Upper lobe of left lung (tissue), 6 donors: ENCODE results near the gene MAMDC4. TPM values are rescaled to one million over a fixed set of nuclear protein-coding genes. Genes with fewer than 3 reads are reported as not detected.
"Not testable (repeated sequence)": the region's sequence is repeated elsewhere in the genome, so short reads cannot be mapped to it uniquely, and the experiment has no call there.

ENCODE experiments used
- ATAC-seq, 2 donors: fragments of 200-7000 bp; cut with Tn5 transposase; one replicate each; pipeline ENCODE4 v1.9.1; 2022; ENCODE audit warnings: mild to moderate bottlenecking in 2 of 2, moderate library complexity in 2 of 2; ENCODE audit not compliant: low FRiP score in 2 of 2
- DNase-seq, 2 donors: peaks; one replicate each; pipeline ENCODE4 v3.0.0-alpha.2; 2019 to 2020
- H3K27ac ChIP-seq, 4 donors: fragments of 200-600 bp; sonication (generic); one replicate each; pipeline ENCODE4 v1.5.1; 2016 to 2019
- H3K27me3 ChIP-seq, 4 donors: fragments of 200-600 bp; sonication (generic); one replicate each; pipeline ENCODE4 v1.5.1; 2017 to 2019
- H3K36me3 ChIP-seq, 4 donors: fragments of 200-600 bp; sonication (generic); one replicate each; pipeline ENCODE4 v1.5.1; 2016 to 2019
- H3K4me1 ChIP-seq, 4 donors: fragments of 200-600 bp; sonication (generic); one replicate each; pipeline ENCODE4 v1.5.1; 2018 to 2019
- H3K4me3 ChIP-seq, 4 donors: fragments of 200-600 bp; sonication (generic); one replicate each; pipeline ENCODE4 v1.5.1; 2017 to 2019; ENCODE audit warnings: mild to moderate bottlenecking in 2 of 4, moderate library complexity in 1 of 4
- H3K9me3 ChIP-seq, 4 donors: fragments of 200-600 bp; sonication (generic); one replicate each; pipeline ENCODE4 v1.5.1; 2018 to 2019
- EP300 ChIP-seq, 4 donors: sonication (generic); formaldehyde crosslinking; IDR thresholded peaks; one replicate each; pipeline ENCODE4 v1.5.1; 2017; ENCODE audit warnings: antibody characterized with exemption in 4 of 4, control low read depth in 2 of 4
- POLR2A ChIP-seq, 4 donors: fragments of 450-650 bp; IDR thresholded peaks; one replicate each; pipeline ENCODE4 v1.5.1; 2016 to 2017; ENCODE audit warnings: antibody characterized with exemption in 4 of 4, mild to moderate bottlenecking in 2 of 4
- POLR2AphosphoS5 ChIP-seq, 2 donors: sonication (generic); formaldehyde crosslinking; IDR thresholded peaks; one replicate each; pipeline ENCODE4 v1.5.1; 2017; ENCODE audit warnings: antibody characterized with exemption in 2 of 2
- WGBS, 2 donors: methylation state at CpG; one replicate each; pipeline ENCODE4 v1.1.5; 2017 to 2018; 5-methylcytosine and 5-hydroxymethylcytosine counted together
- total RNA-seq, 6 donors: library from RNA; depleted of rRNA in 4 of 6; stranded (reverse); fragments of >200 nt in 4 of 6; gene quantifications; one replicate each; pipeline versions ENCODE4 v1.1.0 to v1.2.1, GENCODE V29; 2016 to 2021
- TF ChIP-seq, protein P1 (sequence below), 6 experiments: fragments of 450-650 bp in 4 of 6; fragments of 200-600 bp in 2 of 6; sonication (generic) in 2 of 6; IDR thresholded peaks; one replicate each; pipeline ENCODE4 v1.5.1; 2016 to 2019; ENCODE audit warnings: antibody characterized with exemption in 6 of 6
- donor health status: DM: no; HTN: no; CAD: no; lungs with moderate emphysema.
- donor health status: DM: no; HTN: yes; CAD: no; lungs with severe emphysema.

Gene MAMDC4
- total RNA-seq, 6 donors from 2014 or later, result 2.1 to 18.9 (median 11.0) TPM

DNA sequence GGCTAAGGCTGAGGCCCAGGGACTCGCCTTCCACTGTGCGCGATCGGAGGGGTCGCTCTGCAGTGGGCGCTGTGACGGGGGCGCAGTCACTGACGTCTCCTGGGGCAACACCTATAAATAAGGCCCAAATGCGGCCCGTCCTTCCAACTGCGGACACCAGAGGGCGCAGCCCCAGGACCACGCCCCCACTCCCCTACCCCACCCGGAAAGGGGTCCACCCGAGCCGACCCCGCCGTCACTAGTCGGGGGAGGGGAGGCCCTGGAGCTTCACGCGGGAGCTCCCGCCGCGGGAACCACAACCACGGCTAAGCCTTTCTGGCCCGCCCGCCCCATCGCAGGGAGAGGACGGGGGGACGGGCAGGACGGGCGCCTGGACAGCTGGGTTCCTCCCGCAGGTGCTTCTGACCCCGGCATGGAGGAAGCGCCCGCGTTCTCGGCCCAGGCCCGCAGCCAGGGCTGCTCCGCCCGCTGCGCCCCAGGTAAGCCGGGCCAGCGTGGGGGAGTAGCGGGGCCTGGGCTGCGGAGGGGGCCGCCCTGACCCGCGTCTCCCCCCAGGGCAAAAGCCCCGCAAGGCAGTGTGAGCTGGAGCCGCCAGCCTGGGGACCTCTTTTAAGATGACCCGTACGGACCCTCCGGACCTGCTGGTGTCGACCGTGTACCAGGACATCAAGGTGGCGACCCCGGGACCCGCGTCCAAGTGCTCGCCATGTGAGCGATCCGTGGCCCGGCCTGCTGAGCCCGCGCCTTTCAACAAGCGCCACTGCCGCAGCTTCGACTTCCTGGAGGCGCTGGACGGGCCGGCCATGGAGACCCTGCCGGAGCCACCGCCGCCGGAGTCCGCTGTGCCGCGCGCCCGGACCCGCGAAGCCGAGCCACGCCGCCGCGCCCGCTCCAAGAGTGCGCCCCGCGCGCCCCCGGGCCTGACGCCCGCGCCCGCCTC, 8.1 kb upstream of the MAMDC4 start:
- H3K4me3 ChIP-seq, result peak overlapping the region in 1 of 4 donors; percentile 14
- DNase-seq, result peak; percentile 48 to 89
- H3K36me3 ChIP-seq, result peaks cover 0 to 24% (median 17%) of the 10 kb centered on the region in 4 donors
- not testable (repeated sequence) for ATAC-seq, H3K9me3 ChIP-seq
- 0 to 10% methylated on average over 9 to 64 of the region's 99 CpGs for WGBS, 2 donors
- H3K4me1 ChIP-seq, result peaks cover 52 to 74% (median 61%) of the 10 kb centered on the region in 4 donors
- H3K27me3 ChIP-seq, result peaks cover 0 to 39% (median 38%) of the 10 kb centered on the region in 4 donors
- H3K27ac ChIP-seq, result peak overlapping the region in 1 of 4 donors; percentile 20
- TF ChIP-seq, protein P1, sequence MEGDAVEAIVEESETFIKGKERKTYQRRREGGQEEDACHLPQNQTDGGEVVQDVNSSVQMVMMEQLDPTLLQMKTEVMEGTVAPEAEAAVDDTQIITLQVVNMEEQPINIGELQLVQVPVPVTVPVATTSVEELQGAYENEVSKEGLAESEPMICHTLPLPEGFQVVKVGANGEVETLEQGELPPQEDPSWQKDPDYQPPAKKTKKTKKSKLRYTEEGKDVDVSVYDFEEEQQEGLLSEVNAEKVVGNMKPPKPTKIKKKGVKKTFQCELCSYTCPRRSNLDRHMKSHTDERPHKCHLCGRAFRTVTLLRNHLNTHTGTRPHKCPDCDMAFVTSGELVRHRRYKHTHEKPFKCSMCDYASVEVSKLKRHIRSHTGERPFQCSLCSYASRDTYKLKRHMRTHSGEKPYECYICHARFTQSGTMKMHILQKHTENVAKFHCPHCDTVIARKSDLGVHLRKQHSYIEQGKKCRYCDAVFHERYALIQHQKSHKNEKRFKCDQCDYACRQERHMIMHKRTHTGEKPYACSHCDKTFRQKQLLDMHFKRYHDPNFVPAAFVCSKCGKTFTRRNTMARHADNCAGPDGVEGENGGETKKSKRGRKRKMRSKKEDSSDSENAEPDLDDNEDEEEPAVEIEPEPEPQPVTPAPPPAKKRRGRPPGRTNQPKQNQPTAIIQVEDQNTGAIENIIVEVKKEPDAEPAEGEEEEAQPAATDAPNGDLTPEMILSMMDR (IDR thresholded peaks at IDR 0.05), result peak; percentile 68 to 81 (median 74)

DNA sequence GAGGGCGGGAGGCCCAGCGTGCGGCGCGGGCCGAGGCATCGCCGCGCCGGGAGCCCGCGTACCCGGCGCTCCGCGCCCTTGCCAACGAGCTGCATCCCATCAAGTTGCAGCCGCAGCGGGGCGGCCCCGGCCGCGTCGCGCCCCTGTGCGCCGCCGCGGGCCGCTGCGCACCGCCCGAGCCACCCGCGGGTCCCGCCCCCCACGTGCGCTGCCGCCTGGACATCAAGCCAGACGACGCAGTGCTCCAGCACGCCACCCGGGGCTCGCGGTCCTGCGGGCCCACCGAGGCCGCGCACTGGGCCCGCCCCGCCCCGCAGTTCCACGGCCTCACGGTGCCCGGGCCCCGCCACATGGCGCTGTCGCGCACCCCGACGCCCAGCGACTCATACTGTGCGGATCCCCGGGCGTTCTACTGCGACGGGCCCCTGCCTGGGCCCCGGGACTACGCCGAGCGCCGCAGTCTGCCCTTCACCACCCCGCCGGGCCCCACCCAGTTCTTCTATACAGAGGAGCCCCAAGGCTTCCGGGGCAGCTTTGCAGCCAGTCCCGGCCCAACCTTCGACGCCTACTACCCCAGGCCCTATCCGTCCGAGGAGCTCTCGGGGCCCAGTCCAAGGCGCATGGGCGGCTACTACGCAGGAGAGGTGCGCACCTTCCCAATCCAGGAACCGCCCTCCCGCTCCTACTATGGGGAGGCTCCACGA, 7.2 kb upstream of the MAMDC4 start:
- DNase-seq (peak in 1 of 2 donors; percentile 84), ATAC-seq (no peak)
- H3K9me3 ChIP-seq, result no peaks in the 10 kb centered on the region
- no peak overlapping the region for H3K27ac ChIP-seq
- H3K27me3 ChIP-seq, result peaks cover 0 to 39% (median 38%) of the 10 kb centered on the region in 4 donors
- peaks cover 0 to 15% (median 8%) of the 10 kb centered on the region in 4 donors for H3K36me3 ChIP-seq
- H3K4me1 ChIP-seq, result peaks cover 55 to 78% (median 64%) of the 10 kb centered on the region in 4 donors
- WGBS, 2 donors, result 22% methylated on average over 49 of the region's 88 CpGs; no CpG with 5 or more reads in 1 of the 2 donors
- H3K4me3 ChIP-seq, result no peak overlapping the region
- TF ChIP-seq POLR2A (IDR thresholded peaks at IDR 0.05) (no peak), POLR2AphosphoS5 (IDR thresholded peaks at IDR 0.05) (no peak), EP300 (IDR thresholded peaks at IDR 0.05) (no peak)
- TF ChIP-seq, protein P1 (IDR thresholded peaks at IDR 0.05), result no peak

DNA sequence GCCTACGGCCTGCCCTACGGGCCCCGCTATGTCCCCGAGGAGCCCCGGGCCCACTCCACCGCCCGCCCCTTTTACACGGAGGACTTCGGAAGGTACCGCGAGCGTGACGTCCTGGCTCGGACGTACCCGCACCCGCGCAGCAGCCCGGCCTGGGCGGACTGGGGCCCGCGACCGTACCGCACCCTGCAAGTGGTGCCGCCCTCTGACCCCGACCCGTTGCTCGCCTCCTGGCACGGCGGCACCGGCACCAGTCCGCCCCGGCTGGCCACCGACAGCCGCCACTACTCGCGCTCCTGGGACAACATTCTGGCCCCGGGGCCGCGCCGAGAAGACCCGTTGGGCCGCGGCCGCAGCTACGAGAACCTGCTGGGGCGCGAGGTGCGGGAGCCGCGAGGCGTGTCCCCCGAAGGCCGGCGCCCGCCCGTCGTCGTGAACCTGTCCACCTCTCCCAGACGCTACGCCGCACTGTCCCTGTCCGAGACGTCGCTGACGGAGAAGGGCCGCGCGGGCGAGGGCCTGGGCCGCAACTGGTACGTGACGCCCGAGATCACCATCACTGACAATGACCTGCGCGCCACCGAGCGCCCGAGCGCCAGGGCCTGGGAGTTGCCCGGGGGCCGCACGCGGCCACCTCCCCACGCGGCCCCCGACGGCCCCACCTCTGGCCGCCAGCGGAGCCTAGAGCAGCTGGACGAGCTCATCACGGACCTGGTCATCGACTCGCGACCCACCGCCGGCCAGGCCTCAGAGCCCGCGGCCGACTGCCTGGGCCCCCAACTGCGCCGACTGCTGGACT, 6.5 kb upstream of the MAMDC4 start:
- H3K4me1 ChIP-seq, result peaks cover 63 to 86% (median 71%) of the 10 kb centered on the region in 4 donors
- WGBS, 2 donors, result 48% methylated on average over 20 of the region's 102 CpGs; no CpG with 5 or more reads in 1 of the 2 donors
- ATAC-seq, result no peak

More for the DNA sequence above, 6.5 kb upstream of the MAMDC4 start:
- Histone ChIP-seq H3K27ac (no peak overlapping the region), H3K9me3 (no peaks in the 10 kb centered on the region), H3K27me3 (peaks cover 0 to 39% (median 38%) of the 10 kb centered on the region in 4 donors), H3K4me3 (no peak overlapping the region), H3K36me3 (peaks cover 0 to 13% (median 5%) of the 10 kb centered on the region in 4 donors)
- TF ChIP-seq, protein P1 (IDR thresholded peaks at IDR 0.05), result no peak
- no peak for TF ChIP-seq EP300 (IDR thresholded peaks at IDR 0.05)
- TF ChIP-seq POLR2AphosphoS5 (IDR thresholded peaks at IDR 0.05), result no peak
- no peak for TF ChIP-seq POLR2A (IDR thresholded peaks at IDR 0.05)
- peak in 1 of 2 donors; percentile 86 for DNase-seq
